ENCODE measurements around the gene COL18A1.
"Not testable (repeated sequence)": the region's sequence is repeated elsewhere in the genome, so short reads cannot be mapped to it uniquely, and the experiment has no call there.

The COL18A1 gene

GRCh38 chr21:45440736-45441350 is 35.9 kb downstream of the COL18A1 start:
- peaks cover 6% of the 10 kb centered on the region; the same call in 1 of the 2 replicates for H3K36me3 ChIP-seq (ENCODE audit: control insufficient read depth, insufficient read depth, low read length)
- H3K27me3 ChIP-seq (ENCODE audit: control insufficient read depth, insufficient read depth, low read length), result no peaks in the 10 kb centered on the region
- H3K27ac ChIP-seq (ENCODE audit: low read depth, low read length), result no peak overlapping the region
- no peak overlapping the region for H3K9ac ChIP-seq (ENCODE audit: low read depth, low read length)
- H3K4me3 ChIP-seq (ENCODE audit: low read depth, low read length), result no peak overlapping the region
- no peaks in the 10 kb centered on the region for H3K9me3 ChIP-seq (ENCODE audit: control insufficient read depth, insufficient read depth, low read length)
- peaks cover 4% of the 10 kb centered on the region; the same call in 1 of the 2 replicates for H3K4me1 ChIP-seq (ENCODE audit: control insufficient read depth, insufficient read depth, low read length)

- no peaks in the 10 kb centered on the region for H3K9me3 ChIP-seq (ENCODE audit: control insufficient read depth, insufficient read depth, low read length)
- H3K9ac ChIP-seq (ENCODE audit: low read depth, low read length), result no peak overlapping the region
- peaks cover 4% of the 10 kb centered on the region; the same call in 1 of the 2 replicates for H3K4me1 ChIP-seq (ENCODE audit: control insufficient read depth, insufficient read depth, low read length)
- no peak overlapping the region for H3K27ac ChIP-seq (ENCODE audit: low read depth, low read length)
- peaks cover 6% of the 10 kb centered on the region; the same call in 1 of the 2 replicates for H3K36me3 ChIP-seq (ENCODE audit: control insufficient read depth, insufficient read depth, low read length)
- H3K27me3 ChIP-seq (ENCODE audit: control insufficient read depth, insufficient read depth, low read length), result no peaks in the 10 kb centered on the region
- H3K4me3 ChIP-seq (ENCODE audit: low read depth, low read length), result no peak overlapping the region
Measured at GRCh38 chr21:45441431-45442255, 36.7 kb downstream of the COL18A1 start.

DNA sequence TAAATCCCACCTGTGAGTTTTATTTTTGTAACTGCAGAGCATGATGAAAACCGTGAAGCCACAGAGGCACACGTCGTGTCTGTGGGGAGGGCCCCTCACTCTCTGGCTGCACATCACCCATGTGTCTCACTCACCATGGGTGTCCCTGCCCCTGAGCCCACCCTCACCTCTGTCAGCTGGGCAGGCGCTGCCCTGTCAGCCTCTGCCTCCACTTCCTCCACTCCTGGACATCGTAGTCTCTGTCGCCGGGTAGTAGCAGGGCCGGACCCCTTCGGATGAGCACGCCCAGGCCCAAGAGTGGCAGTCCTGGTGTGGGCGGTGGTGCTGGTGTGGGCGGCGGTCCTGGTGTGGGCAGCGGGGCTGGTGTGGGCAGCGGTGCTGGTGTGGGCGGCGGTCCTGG is 37.3 kb downstream of the COL18A1 start:
- Histone ChIP-seq H3K27ac (ENCODE audit: low read depth, low read length) (no peak overlapping the region), H3K4me3 (ENCODE audit: low read depth, low read length) (no peak overlapping the region), H3K36me3 (ENCODE audit: control insufficient read depth, insufficient read depth, low read length) (0 out of 2 replicates have a peak, but pooled peaks cover 3% of the 10 kb centered on the region), H3K27me3 (ENCODE audit: control insufficient read depth, insufficient read depth, low read length) (no peaks in the 10 kb centered on the region), H3K4me1 (ENCODE audit: control insufficient read depth, insufficient read depth, low read length) (peaks cover 4% of the 10 kb centered on the region; the same call in 1 of the 2 replicates), H3K9me3 (ENCODE audit: control insufficient read depth, insufficient read depth, low read length) (no peaks in the 10 kb centered on the region), H3K9ac (ENCODE audit: low read depth, low read length) (no peak overlapping the region)

DNA sequence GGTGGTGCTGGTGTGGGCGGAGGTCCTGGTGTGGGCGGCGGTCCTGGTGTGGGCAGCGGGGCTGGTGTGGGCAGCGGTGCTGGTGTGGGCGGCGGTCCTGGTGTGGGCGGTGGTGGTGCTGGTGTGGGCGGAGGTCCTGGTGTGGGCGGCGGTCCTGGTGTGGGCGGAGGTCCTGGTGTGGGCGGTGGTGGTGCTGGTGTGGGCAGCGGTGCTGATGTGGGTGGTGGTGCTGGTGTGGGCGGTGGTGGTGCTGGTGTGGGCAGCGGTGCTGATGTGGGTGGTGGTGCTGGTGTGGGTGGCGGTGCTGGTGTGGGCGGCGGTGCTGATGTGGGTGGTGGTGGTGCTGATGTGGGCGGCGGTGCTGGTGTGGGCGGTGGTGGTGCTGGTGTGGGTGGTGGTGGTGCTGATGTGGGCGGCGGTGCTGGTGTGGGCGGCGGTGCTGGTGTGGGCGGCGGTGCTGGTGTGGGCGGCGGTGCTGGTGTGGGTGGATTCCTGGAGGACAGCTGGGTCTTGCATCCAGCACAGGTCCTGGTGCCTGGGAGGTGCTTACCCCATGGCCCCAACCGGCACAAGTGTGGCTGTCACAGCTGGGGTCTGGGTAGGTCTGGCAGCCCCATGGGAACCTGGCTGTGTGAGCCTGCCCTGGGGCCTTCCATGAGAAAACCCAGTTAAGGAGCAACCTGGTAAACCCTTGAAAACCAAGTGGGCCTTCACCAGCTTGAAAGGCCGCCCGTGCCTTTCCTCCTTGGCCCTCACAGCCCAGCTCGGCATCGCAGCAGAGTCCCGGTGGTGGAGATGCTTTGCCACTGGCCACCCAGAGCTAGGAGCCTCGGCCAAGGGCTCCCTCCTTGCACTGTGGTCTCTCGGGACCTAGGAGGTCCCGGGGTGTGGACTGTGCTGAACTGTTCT is 38.0 kb downstream of the COL18A1 start:
- not testable (repeated sequence) for H3K27ac ChIP-seq (ENCODE audit: low read depth, low read length); H3K36me3 ChIP-seq (ENCODE audit: control insufficient read depth, insufficient read depth, low read length); H3K4me1 ChIP-seq (ENCODE audit: control insufficient read depth, insufficient read depth, low read length); H3K27me3 ChIP-seq (ENCODE audit: control insufficient read depth, insufficient read depth, low read length); H3K4me3 ChIP-seq (ENCODE audit: low read depth, low read length); H3K9ac ChIP-seq (ENCODE audit: low read depth, low read length); H3K9me3 ChIP-seq (ENCODE audit: control insufficient read depth, insufficient read depth, low read length)

- H3K4me3 ChIP-seq (ENCODE audit: low read depth, low read length), result no peak overlapping the region
- no peak overlapping the region for H3K9ac ChIP-seq (ENCODE audit: low read depth, low read length)
- H3K27ac ChIP-seq (ENCODE audit: low read depth, low read length), result no peak overlapping the region
- H3K27me3 ChIP-seq (ENCODE audit: control insufficient read depth, insufficient read depth, low read length), result no peaks in the 10 kb centered on the region
- H3K36me3 ChIP-seq (ENCODE audit: control insufficient read depth, insufficient read depth, low read length), result peaks cover 9% of the 10 kb centered on the region
- no peaks in the 10 kb centered on the region for H3K9me3 ChIP-seq (ENCODE audit: control insufficient read depth, insufficient read depth, low read length)
- H3K4me1 ChIP-seq (ENCODE audit: control insufficient read depth, insufficient read depth, low read length), result peaks cover 4% of the 10 kb centered on the region; the same call in 1 of the 2 replicates
Measured at GRCh38 chr21:45443595-45444181, 38.7 kb downstream of the COL18A1 start.

- Histone ChIP-seq H3K36me3 (ENCODE audit: control insufficient read depth, insufficient read depth, low read length) (peaks cover 9% of the 10 kb centered on the region), H3K4me3 (ENCODE audit: low read depth, low read length) (no peak overlapping the region), H3K27me3 (ENCODE audit: control insufficient read depth, insufficient read depth, low read length) (no peaks in the 10 kb centered on the region), H3K9ac (ENCODE audit: low read depth, low read length) (no peak overlapping the region), H3K4me1 (ENCODE audit: control insufficient read depth, insufficient read depth, low read length) (no peaks in the 10 kb centered on the region), H3K9me3 (ENCODE audit: control insufficient read depth, insufficient read depth, low read length) (no peaks in the 10 kb centered on the region), H3K27ac (ENCODE audit: low read depth, low read length) (no peak overlapping the region)
Measured at GRCh38 chr21:45444385-45444784, 39.4 kb downstream of the COL18A1 start.

GRCh38 chr21:45445369-45445768 is 40.4 kb downstream of the COL18A1 start:
- Histone ChIP-seq H3K36me3 (ENCODE audit: control insufficient read depth, insufficient read depth, low read length) (peaks cover 9% of the 10 kb centered on the region), H3K27me3 (ENCODE audit: control insufficient read depth, insufficient read depth, low read length) (no peaks in the 10 kb centered on the region), H3K4me1 (ENCODE audit: control insufficient read depth, insufficient read depth, low read length) (no peaks in the 10 kb centered on the region), H3K9ac (ENCODE audit: low read depth, low read length) (no peak overlapping the region), H3K4me3 (ENCODE audit: low read depth, low read length) (no peak overlapping the region), H3K9me3 (ENCODE audit: control insufficient read depth, insufficient read depth, low read length) (no peaks in the 10 kb centered on the region), H3K27ac (ENCODE audit: low read depth, low read length) (no peak overlapping the region)

DNA sequence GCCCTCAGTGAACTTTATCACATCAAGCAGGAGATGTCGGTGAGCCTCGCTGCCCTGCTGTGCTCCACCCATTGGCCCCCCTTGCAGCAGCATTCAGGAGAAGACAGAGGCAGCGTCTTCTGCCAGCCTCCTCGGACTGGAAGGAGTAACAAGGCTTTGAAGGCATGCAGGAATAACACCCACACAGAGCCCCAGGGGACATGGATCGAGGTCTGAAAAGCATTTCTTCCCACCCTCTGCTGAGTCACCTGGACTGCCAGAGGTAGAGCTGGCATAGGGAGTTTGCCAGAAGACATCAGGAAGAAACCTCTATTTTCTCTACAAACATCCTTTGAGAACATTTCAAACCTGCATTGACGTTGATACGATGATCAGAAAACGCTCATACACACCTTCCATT is 42.9 kb downstream of the COL18A1 start:
- Histone ChIP-seq H3K27me3 (ENCODE audit: control insufficient read depth, insufficient read depth, low read length) (no peaks in the 10 kb centered on the region), H3K9me3 (ENCODE audit: control insufficient read depth, insufficient read depth, low read length) (peaks cover 5% of the 10 kb centered on the region; the same call in 1 of the 2 replicates), H3K36me3 (ENCODE audit: control insufficient read depth, insufficient read depth, low read length) (peaks cover 11% of the 10 kb centered on the region), H3K27ac (ENCODE audit: low read depth, low read length) (no peak overlapping the region), H3K4me1 (ENCODE audit: control insufficient read depth, insufficient read depth, low read length) (no peaks in the 10 kb centered on the region), H3K9ac (ENCODE audit: low read depth, low read length) (no peak overlapping the region), H3K4me3 (ENCODE audit: low read depth, low read length) (no peak overlapping the region)

- H3K27ac ChIP-seq (ENCODE audit: low read depth, low read length), result no peak overlapping the region
- no peaks in the 10 kb centered on the region for H3K4me1 ChIP-seq (ENCODE audit: control insufficient read depth, insufficient read depth, low read length)
- peaks cover 14% of the 10 kb centered on the region for H3K36me3 ChIP-seq (ENCODE audit: control insufficient read depth, insufficient read depth, low read length)
- H3K9ac ChIP-seq (ENCODE audit: low read depth, low read length), result no peak overlapping the region
- peaks cover 5% of the 10 kb centered on the region; the same call in 1 of the 2 replicates for H3K9me3 ChIP-seq (ENCODE audit: control insufficient read depth, insufficient read depth, low read length)
- H3K27me3 ChIP-seq (ENCODE audit: control insufficient read depth, insufficient read depth, low read length), result no peaks in the 10 kb centered on the region
- no peak overlapping the region for H3K4me3 ChIP-seq (ENCODE audit: low read depth, low read length)
Measured at GRCh38 chr21:45448283-45448809, 43.4 kb downstream of the COL18A1 start.
